ENCODE results near the gene SGIP1. TPM values are rescaled to one million over a fixed set of nuclear protein-coding genes. Genes with fewer than 3 reads are reported as not detected.
A peak's percentile ranks its signal among the peaks of the same experiment; 100 is the strongest.

Gene SGIP1
- polyA plus RNA-seq, 3 donors: not detected

DNA sequence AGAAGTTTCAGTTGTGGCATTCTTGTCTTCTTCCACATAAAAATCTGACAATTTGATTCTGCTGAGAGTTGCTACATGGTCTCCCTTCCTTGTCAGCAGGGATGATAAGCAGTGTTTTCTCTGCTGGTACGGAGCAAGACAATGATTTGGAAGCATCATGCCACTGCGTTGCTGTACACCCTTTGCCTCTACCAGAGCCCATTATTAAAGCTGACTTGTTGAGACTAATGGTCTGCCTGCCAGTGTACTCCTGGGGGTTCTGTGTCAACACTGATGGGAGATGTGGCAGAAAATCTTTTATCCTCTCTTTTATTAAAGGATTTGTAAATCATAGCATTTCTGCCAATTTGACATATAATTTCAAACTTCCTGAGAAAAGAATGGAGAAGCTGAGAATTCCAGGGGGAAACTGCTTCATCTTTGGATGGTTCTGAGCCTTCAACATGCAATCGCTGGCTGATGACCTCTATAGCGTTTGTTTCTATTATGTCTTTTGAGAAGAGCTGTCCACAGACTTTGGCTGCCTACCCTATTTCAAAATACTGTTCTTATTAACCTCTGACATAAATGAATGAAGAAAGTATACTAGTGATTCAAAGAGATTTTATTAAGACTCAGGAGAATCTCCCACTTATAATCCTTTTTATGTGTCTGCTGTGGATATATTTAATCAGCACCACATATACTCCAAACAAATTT, 170.4 kb downstream of the SGIP1 start:
- no peak for DNase-seq
- H3K9me3 ChIP-seq (replicated peaks in 1 of 2; ENCODE audit: control insufficient read depth in 1 of 2, insufficient read depth in 1 of 2, low read length in 2 of 2): no peaks in the 10 kb centered on the region
- intact Hi-C loops (cut with micrococcal nuclease): no loop called here
- no peak overlapping the region for H2AFZ ChIP-seq (ENCODE audit: insufficient read depth, low read depth, low read length, poor library complexity, severe bottlenecking)
- no peak overlapping the region for H3K9ac ChIP-seq (ENCODE audit: insufficient read depth, low read length, poor library complexity, severe bottlenecking)
- Mint-ChIP-seq H3K4me3 (no peak overlapping the region), H3K27ac (peak overlapping the region in 1 of 7 donors; percentile 35), H3K27me3 (ENCODE audit: low read depth in 3 of 3) (no peaks in the 10 kb centered on the region), H3K9me3 (no peaks in the 10 kb centered on the region), H3K4me1 (no peaks in the 10 kb centered on the region), H3K36me3 (no peaks in the 10 kb centered on the region)
- no peaks in the 10 kb centered on the region for H4K20me1 ChIP-seq (ENCODE audit: insufficient read depth, low read length)
- H3K27ac ChIP-seq (ENCODE audit: low read depth in 1 of 2, low read length in 2 of 2): no peak overlapping the region
- H3K4me3 ChIP-seq (replicated peaks in 1 of 3; ENCODE audit: low read depth in 2 of 3, low read length in 3 of 3): no peak overlapping the region
- WGBS (ENCODE audit: insufficient coverage): 100% methylated on average over 1 of the region's 4 CpGs
- no peaks in the 10 kb centered on the region for H3K4me1 ChIP-seq (ENCODE audit: control insufficient read depth in 1 of 2, insufficient read depth in 2 of 2, low read length in 2 of 2)
- TF ChIP-seq, protein P1, sequence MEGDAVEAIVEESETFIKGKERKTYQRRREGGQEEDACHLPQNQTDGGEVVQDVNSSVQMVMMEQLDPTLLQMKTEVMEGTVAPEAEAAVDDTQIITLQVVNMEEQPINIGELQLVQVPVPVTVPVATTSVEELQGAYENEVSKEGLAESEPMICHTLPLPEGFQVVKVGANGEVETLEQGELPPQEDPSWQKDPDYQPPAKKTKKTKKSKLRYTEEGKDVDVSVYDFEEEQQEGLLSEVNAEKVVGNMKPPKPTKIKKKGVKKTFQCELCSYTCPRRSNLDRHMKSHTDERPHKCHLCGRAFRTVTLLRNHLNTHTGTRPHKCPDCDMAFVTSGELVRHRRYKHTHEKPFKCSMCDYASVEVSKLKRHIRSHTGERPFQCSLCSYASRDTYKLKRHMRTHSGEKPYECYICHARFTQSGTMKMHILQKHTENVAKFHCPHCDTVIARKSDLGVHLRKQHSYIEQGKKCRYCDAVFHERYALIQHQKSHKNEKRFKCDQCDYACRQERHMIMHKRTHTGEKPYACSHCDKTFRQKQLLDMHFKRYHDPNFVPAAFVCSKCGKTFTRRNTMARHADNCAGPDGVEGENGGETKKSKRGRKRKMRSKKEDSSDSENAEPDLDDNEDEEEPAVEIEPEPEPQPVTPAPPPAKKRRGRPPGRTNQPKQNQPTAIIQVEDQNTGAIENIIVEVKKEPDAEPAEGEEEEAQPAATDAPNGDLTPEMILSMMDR (IDR thresholded peaks at IDR 0.05): no peak
- no peaks in the 10 kb centered on the region for H3K36me3 ChIP-seq (replicated peaks in 1 of 2; ENCODE audit: control insufficient read depth in 1 of 2, insufficient read depth in 2 of 2, low read length in 2 of 2)
- no peaks in the 10 kb centered on the region for H3K79me2 ChIP-seq (ENCODE audit: insufficient read depth, low read length)
- H3K4me2 ChIP-seq (replicated peaks; ENCODE audit: extremely low read depth, low read length, poor library complexity, severe bottlenecking): no peak overlapping the region
- no peaks in the 10 kb centered on the region for H3K27me3 ChIP-seq (ENCODE audit: control insufficient read depth in 2 of 2, insufficient read depth in 2 of 2, low read length in 2 of 2)

DNA sequence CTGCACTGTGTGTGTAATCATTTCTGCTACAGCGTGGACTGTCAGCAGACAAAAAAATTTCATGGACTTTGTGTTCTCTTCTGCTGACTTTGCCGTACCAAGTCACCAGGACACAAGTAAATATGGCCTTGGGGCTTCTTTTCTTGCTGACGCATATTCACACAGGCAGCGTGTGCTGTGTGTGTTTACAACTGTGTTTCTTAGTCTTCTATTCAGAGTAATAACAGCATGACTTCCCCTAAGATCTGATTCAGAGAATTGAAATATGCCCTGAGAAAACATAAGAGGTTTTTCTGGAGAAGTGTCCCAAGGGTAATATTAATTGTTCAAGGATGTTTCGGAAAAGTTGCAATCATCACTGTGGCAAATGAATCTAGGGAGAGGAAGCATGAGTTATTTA, 171.2 kb downstream of the SGIP1 start:
- Histone ChIP-seq H3K4me1 (ENCODE audit: control insufficient read depth in 1 of 2, insufficient read depth in 2 of 2, low read length in 2 of 2) (no peaks in the 10 kb centered on the region), H3K79me2 (ENCODE audit: insufficient read depth, low read length) (no peaks in the 10 kb centered on the region), H3K9ac (ENCODE audit: insufficient read depth, low read length, poor library complexity, severe bottlenecking) (no peak overlapping the region), H3K4me3 (replicated peaks in 1 of 3; ENCODE audit: low read depth in 2 of 3, low read length in 3 of 3) (no peak overlapping the region), H3K36me3 (replicated peaks in 1 of 2; ENCODE audit: control insufficient read depth in 1 of 2, insufficient read depth in 2 of 2, low read length in 2 of 2) (no peaks in the 10 kb centered on the region), H3K27me3 (ENCODE audit: control insufficient read depth in 2 of 2, insufficient read depth in 2 of 2, low read length in 2 of 2) (no peaks in the 10 kb centered on the region), H3K27ac (ENCODE audit: low read depth in 1 of 2, low read length in 2 of 2) (no peak overlapping the region), H3K9me3 (replicated peaks in 1 of 2; ENCODE audit: control insufficient read depth in 1 of 2, insufficient read depth in 1 of 2, low read length in 2 of 2) (no peaks in the 10 kb centered on the region), H2AFZ (ENCODE audit: insufficient read depth, low read depth, low read length, poor library complexity, severe bottlenecking) (no peak overlapping the region), H4K20me1 (ENCODE audit: insufficient read depth, low read length) (no peaks in the 10 kb centered on the region), H3K4me2 (replicated peaks; ENCODE audit: extremely low read depth, low read length, poor library complexity, severe bottlenecking) (no peak overlapping the region)
- TF ChIP-seq, protein P1 (IDR thresholded peaks at IDR 0.05): no peak
- WGBS (ENCODE audit: insufficient coverage): 93% methylated on average over 3 of the region's 5 CpGs
- H3K36me3 Mint-ChIP-seq: no peaks in the 10 kb centered on the region
- no peak overlapping the region for H3K27ac Mint-ChIP-seq
- no peaks in the 10 kb centered on the region for H3K9me3 Mint-ChIP-seq
- no peak overlapping the region for H3K4me3 Mint-ChIP-seq
- intact Hi-C loops (cut with micrococcal nuclease): no loop called here
- H3K4me1 Mint-ChIP-seq: no peaks in the 10 kb centered on the region
- no peak for DNase-seq
- H3K27me3 Mint-ChIP-seq (ENCODE audit: low read depth in 3 of 3): no peaks in the 10 kb centered on the region

Data from CD14-positive monocyte (primary cell).